ENCODE data around the gene VAMP5. TPM values are rescaled to one million over a fixed set of nuclear protein-coding genes. Genes with fewer than 3 reads are reported as not detected.

Gene VAMP5
- total and polyA plus RNA-seq, 2 donors (not counting 3 experiments of a cell fraction or from before 2014, with no cell fraction given), result 186 to 624 TPM

- POLR2A ChIA-PET, result interaction anchor here (1.3 kb wide), 1 partner anchor 13 kb away, joined by 3 read pairs; the partner anchor contains the start of gene TMEM150A
- peak overlapping the region in 1 of 3 experiments; percentile 5 for H3K4me3 ChIP-seq (replicated peaks in 1 of 3; ENCODE audit: insufficient read depth in 1 of 3, low read depth in 1 of 3, low read length in 3 of 3)
- no peaks in the 10 kb centered on the region for H3K9me3 ChIP-seq (replicated peaks; ENCODE audit: control insufficient read depth, insufficient read depth, low read length)
- dilution Hi-C loops (cut with MboI; ENCODE audit: extremely low pct_ligation_motif_present, low sequenced_read_pairs), result no loop called here
- peak overlapping the region; percentile 71 for H3K4me2 ChIP-seq (ENCODE audit: insufficient read depth, low read length)
- peaks cover 0 to 10% of the 10 kb centered on the region in 2 experiments for H3K36me3 ChIP-seq (ENCODE audit: control insufficient read depth in 2 of 2, extremely low read depth in 1 of 2, insufficient read depth in 2 of 2, low read length in 2 of 2)
- H3K27ac ChIP-seq (ENCODE audit: insufficient read depth, low read depth, low read length), result peak overlapping the region; percentile 94
- peaks cover 69% of the 10 kb centered on the region for H3K4me1 ChIP-seq (ENCODE audit: control insufficient read depth, extremely low read depth, insufficient read depth, low read length)
- peak; percentile 84 for DNase-seq (ENCODE audit: low read depth, low spot score)
- no peak for TF ChIP-seq MYC (IDR thresholded peaks at IDR 0.05; ENCODE audit: low read depth, low read length)
- peak; percentile 12 for TF ChIP-seq FOS (IDR thresholded peaks at IDR 0.05; ENCODE audit: borderline replicate concordance, insufficient read depth, low read length)
- TF ChIP-seq POLR2AphosphoS5 (IDR thresholded peaks at IDR 0.05; ENCODE audit: insufficient read depth, low read depth, low read length), result peak; percentile 7
- CTCF ChIA-PET, result interaction anchor here (0.7 to 2.0 kb wide), 4 partner anchors 10 to 51 kb away, joined by 3 to 8 read pairs (median 4); partner anchors contain the start of genes MAT2A and TMEM150A
- peak overlapping the region; percentile 55 for H3K9ac ChIP-seq (replicated peaks; ENCODE audit: extremely low read depth, insufficient read depth, low read length)
- FAIRE-seq, result peak; percentile 76
- H4K20me1 ChIP-seq (replicated peaks; ENCODE audit: control insufficient read depth, extremely low read depth, insufficient read depth, low read length), result no peaks in the 10 kb centered on the region
- BruUV-seq (replicated peaks), result no TSS peak
- H3K27me3 ChIP-seq (ENCODE audit: control insufficient read depth in 2 of 2, insufficient read depth in 2 of 2, low read length in 2 of 2), result no peaks in the 10 kb centered on the region
- H3K9me1 ChIP-seq (replicated peaks; ENCODE audit: control insufficient read depth, extremely low read depth, insufficient read depth, low read length), result no peaks in the 10 kb centered on the region
- no peak overlapping the region for H2AFZ ChIP-seq (ENCODE audit: low read depth, low read length)
- peaks cover 28% of the 10 kb centered on the region for H3K79me2 ChIP-seq (ENCODE audit: control insufficient read depth, insufficient read depth, low read length)
- intact Hi-C loops (cut with micrococcal nuclease), result no loop called here
Observed at GRCh38 chr2:85589982-85590791, 6.0 kb downstream of the VAMP5 start.

- dilution Hi-C loops (cut with MboI; ENCODE audit: extremely low pct_ligation_motif_present, low sequenced_read_pairs) (no loop called here), intact Hi-C loops (cut with micrococcal nuclease) (no loop called here)
- Histone ChIP-seq H3K27me3 (ENCODE audit: control insufficient read depth in 2 of 2, insufficient read depth in 2 of 2, low read length in 2 of 2) (no peaks in the 10 kb centered on the region), H2AFZ (ENCODE audit: low read depth, low read length) (no peak overlapping the region), H3K36me3 (ENCODE audit: control insufficient read depth in 2 of 2, extremely low read depth in 1 of 2, insufficient read depth in 2 of 2, low read length in 2 of 2) (peaks cover 0 to 10% of the 10 kb centered on the region in 2 experiments), H3K4me3 (replicated peaks in 1 of 3; ENCODE audit: insufficient read depth in 1 of 3, low read depth in 1 of 3, low read length in 3 of 3) (no peak overlapping the region), H3K9me3 (replicated peaks; ENCODE audit: control insufficient read depth, insufficient read depth, low read length) (no peaks in the 10 kb centered on the region), H3K79me2 (ENCODE audit: control insufficient read depth, insufficient read depth, low read length) (peaks cover 28% of the 10 kb centered on the region), H3K4me1 (ENCODE audit: control insufficient read depth, extremely low read depth, insufficient read depth, low read length) (peaks cover 61% of the 10 kb centered on the region), H3K9ac (replicated peaks; ENCODE audit: extremely low read depth, insufficient read depth, low read length) (peak overlapping the region; percentile 55), H3K9me1 (replicated peaks; ENCODE audit: control insufficient read depth, extremely low read depth, insufficient read depth, low read length) (no peaks in the 10 kb centered on the region), H4K20me1 (replicated peaks; ENCODE audit: control insufficient read depth, extremely low read depth, insufficient read depth, low read length) (no peaks in the 10 kb centered on the region), H3K4me2 (ENCODE audit: insufficient read depth, low read length) (peak overlapping the region; percentile 71), H3K27ac (ENCODE audit: insufficient read depth, low read depth, low read length) (peak overlapping the region; percentile 94)
- DNase-seq (ENCODE audit: low read depth, low spot score) (no peak), FAIRE-seq (no peak)
- no TSS peak for BruUV-seq (replicated peaks)
- no peak for TF ChIP-seq EZH2 (IDR thresholded peaks at IDR 0.05; ENCODE audit: borderline replicate concordance, low read depth, low read length, severe bottlenecking)
- no peak for TF ChIP-seq JUN (IDR thresholded peaks at IDR 0.05; ENCODE audit: borderline replicate concordance, insufficient read depth, insufficient read length, low read depth)
- TF ChIP-seq FOS (IDR thresholded peaks at IDR 0.05; ENCODE audit: borderline replicate concordance, insufficient read depth, low read length), result no peak
- ChIA-PET CTCF (interaction anchor here (0.7 to 2.0 kb wide), 3 partner anchors 9 to 16 kb away, joined by 3 to 8 read pairs (median 5); partner anchors contain the start of gene TMEM150A), POLR2A (interaction anchor here (1.3 kb wide), 1 partner anchor 12 kb away, joined by 3 read pairs; the partner anchor contains the start of gene TMEM150A)
Observed at GRCh38 chr2:85590950-85591349, 6.7 kb downstream of the VAMP5 start.
